ENCODE measurements around the gene CYP3A4.

DNA sequence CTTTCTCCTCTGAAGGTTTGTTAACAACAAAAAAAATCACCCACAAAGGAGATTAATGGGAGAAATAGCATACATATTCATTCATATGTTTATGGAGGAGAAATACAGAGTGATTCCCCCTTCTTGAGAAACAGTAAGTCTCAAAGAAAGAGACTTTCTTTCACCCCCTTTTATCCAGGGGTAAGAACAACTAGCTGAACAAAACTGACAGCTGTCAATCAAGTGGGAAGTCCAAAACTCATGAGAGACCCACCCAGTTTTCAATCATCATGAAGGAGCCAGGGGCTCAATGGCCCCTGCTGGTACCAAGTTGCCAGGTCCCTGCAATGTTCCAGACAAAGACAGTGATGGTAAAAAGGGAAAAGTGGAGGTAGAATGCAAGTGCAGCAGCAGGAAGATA lies 41.9 kb upstream of the CYP3A4 start:
- TF ChIP-seq EZH2 (IDR thresholded peaks at IDR 0.05; ENCODE audit: low read length, unreplicated experiment) = no peak
- TF ChIP-seq EZH2phosphoT487 (IDR thresholded peaks at IDR 0.05; ENCODE audit: borderline replicate concordance, low read length) = no peak
